Measurements from ENCODE around the gene SKOR1.
A peak's percentile ranks its signal among the peaks of the same experiment; 100 is the strongest.

SKOR1 gene

DNA sequence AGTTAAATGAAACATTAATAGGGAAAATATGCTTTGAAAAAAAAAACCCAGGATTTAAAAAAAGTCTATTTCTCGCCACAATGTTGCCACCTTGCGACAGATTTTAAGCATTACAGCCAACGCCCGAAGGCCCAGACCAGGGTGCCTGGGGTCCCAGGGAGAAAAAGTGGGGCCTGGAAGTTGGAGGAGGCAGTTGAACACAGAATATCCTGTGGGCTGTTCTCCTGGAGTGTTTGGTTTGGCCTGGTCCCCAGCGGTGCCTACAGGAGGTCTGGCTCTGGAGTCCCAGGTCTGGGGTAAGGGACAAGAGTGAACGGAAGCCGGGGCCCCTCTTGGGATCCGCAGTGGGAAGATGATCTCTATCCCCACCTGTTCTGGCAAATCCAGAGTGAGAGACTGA is 11.2 kb downstream of the SKOR1 start:
- peaks cover 41 to 44% of the 10 kb centered on the region in 2 donors for H3K4me1 ChIP-seq (ENCODE audit: control insufficient read depth in 1 of 2, insufficient read depth in 2 of 2, low read length in 2 of 2)
- H3K27ac ChIP-seq (ENCODE audit: low read depth, low read length), result no peak overlapping the region
- H3K36me3 ChIP-seq (ENCODE audit: control insufficient read depth in 1 of 2, insufficient read depth in 2 of 2, low read length in 2 of 2), result no peaks in the 10 kb centered on the region
- H3K9me3 ChIP-seq (ENCODE audit: control insufficient read depth in 1 of 2, low read length in 2 of 2), result no peaks in the 10 kb centered on the region
- peaks cover 33 to 50% of the 10 kb centered on the region in 2 donors for H3K27me3 ChIP-seq (ENCODE audit: control insufficient read depth in 1 of 2, insufficient read depth in 2 of 2, low read length in 2 of 2)
- no peak overlapping the region for H3K9ac ChIP-seq (ENCODE audit: low read depth in 1 of 2, low read length in 2 of 2)
- H3K4me3 ChIP-seq (ENCODE audit: low read depth in 1 of 2, low read length in 2 of 2), result peak overlapping the region; percentile 57 to 70

DNA sequence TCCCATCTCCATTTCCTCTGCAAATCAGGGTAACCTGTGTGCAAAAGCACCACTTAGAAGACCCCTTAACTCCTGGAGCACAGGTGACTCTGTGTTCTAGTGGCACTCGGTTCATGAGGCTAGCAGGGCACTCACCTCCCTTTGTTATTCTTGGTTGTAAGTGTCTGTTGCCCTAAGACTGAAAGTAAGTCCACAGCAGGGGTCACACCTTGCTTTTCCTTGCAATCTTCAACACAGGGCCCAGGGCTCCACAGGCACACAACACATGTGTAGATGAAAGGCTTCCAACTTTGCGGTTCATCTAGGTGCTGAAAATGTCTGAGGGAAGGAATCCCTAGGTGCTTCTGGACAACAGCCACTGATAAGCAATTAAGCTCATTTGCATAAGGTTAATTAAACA is 11.6 kb downstream of the SKOR1 start:
- no peaks in the 10 kb centered on the region for H3K9me3 ChIP-seq (ENCODE audit: control insufficient read depth in 1 of 2, low read length in 2 of 2)
- H3K27ac ChIP-seq (ENCODE audit: low read depth, low read length), result no peak overlapping the region
- H3K4me1 ChIP-seq (ENCODE audit: control insufficient read depth in 1 of 2, insufficient read depth in 2 of 2, low read length in 2 of 2), result peaks cover 43 to 46% of the 10 kb centered on the region in 2 donors
- H3K36me3 ChIP-seq (ENCODE audit: control insufficient read depth in 1 of 2, insufficient read depth in 2 of 2, low read length in 2 of 2), result no peaks in the 10 kb centered on the region
- no peak overlapping the region for H3K4me3 ChIP-seq (ENCODE audit: low read depth in 1 of 2, low read length in 2 of 2)
- no peak overlapping the region for H3K9ac ChIP-seq (ENCODE audit: low read depth in 1 of 2, low read length in 2 of 2)
- peaks cover 30 to 46% of the 10 kb centered on the region in 2 donors for H3K27me3 ChIP-seq (ENCODE audit: control insufficient read depth in 1 of 2, insufficient read depth in 2 of 2, low read length in 2 of 2)

- H3K4me3 ChIP-seq (ENCODE audit: low read depth in 1 of 2, low read length in 2 of 2), result peak overlapping the region; percentile 93 to 97
- H3K27ac ChIP-seq (ENCODE audit: low read depth, low read length), result no peak overlapping the region
- peaks cover 31 to 32% of the 10 kb centered on the region in 2 donors for H3K4me1 ChIP-seq (ENCODE audit: control insufficient read depth in 1 of 2, insufficient read depth in 2 of 2, low read length in 2 of 2)
- H3K27me3 ChIP-seq (ENCODE audit: control insufficient read depth in 1 of 2, insufficient read depth in 2 of 2, low read length in 2 of 2), result peaks cover 16 to 27% of the 10 kb centered on the region in 2 donors
- H3K9me3 ChIP-seq (ENCODE audit: control insufficient read depth in 1 of 2, low read length in 2 of 2), result no peaks in the 10 kb centered on the region
- H3K9ac ChIP-seq (ENCODE audit: low read depth in 1 of 2, low read length in 2 of 2), result peak overlapping the region in 1 of 2 donors; percentile 49
- H3K36me3 ChIP-seq (ENCODE audit: control insufficient read depth in 1 of 2, insufficient read depth in 2 of 2, low read length in 2 of 2), result no peaks in the 10 kb centered on the region
Observed at GRCh38 chr15:67838789-67839332, 13.6 kb downstream of the SKOR1 start.

DNA sequence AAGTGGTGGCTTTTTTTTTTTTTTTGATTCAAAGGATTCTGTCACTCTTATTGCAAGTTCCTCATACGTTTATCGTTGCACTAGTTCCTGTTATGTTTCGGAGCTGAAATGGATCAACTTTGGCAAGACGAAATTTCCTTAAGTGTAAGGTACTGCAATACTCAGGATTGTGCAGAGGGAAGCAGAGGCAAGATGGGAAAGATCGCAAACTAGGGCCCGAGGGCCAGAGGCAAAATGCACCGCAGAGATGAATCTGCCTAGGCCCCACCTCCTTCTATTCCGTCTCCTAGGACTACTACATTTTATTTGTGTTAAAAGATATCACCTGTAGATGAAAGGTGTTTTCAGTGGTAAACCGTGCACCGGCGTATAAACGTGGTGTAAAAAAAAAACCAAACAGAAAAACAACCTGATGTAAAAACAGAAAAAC is 14.2 kb downstream of the SKOR1 start:
- peak overlapping the region; percentile 93 to 99 for H3K9ac ChIP-seq (ENCODE audit: low read depth in 1 of 2, low read length in 2 of 2)
- peak overlapping the region; percentile 97 for H3K27ac ChIP-seq (ENCODE audit: low read depth, low read length)
- peaks cover 16 to 22% of the 10 kb centered on the region in 2 donors for H3K27me3 ChIP-seq (ENCODE audit: control insufficient read depth in 1 of 2, insufficient read depth in 2 of 2, low read length in 2 of 2)
- H3K9me3 ChIP-seq (ENCODE audit: control insufficient read depth in 1 of 2, low read length in 2 of 2), result no peaks in the 10 kb centered on the region
- H3K4me1 ChIP-seq (ENCODE audit: control insufficient read depth in 1 of 2, insufficient read depth in 2 of 2, low read length in 2 of 2), result peaks cover 26 to 31% of the 10 kb centered on the region in 2 donors
- H3K36me3 ChIP-seq (ENCODE audit: control insufficient read depth in 1 of 2, insufficient read depth in 2 of 2, low read length in 2 of 2), result no peaks in the 10 kb centered on the region
- H3K4me3 ChIP-seq (ENCODE audit: low read depth in 1 of 2, low read length in 2 of 2), result peak overlapping the region; percentile 93 to 97

- H3K4me1 ChIP-seq (ENCODE audit: control insufficient read depth in 1 of 2, insufficient read depth in 2 of 2, low read length in 2 of 2), result peaks cover 25 to 26% of the 10 kb centered on the region in 2 donors
Observed at GRCh38 chr15:67839929-67840748, 14.8 kb downstream of the SKOR1 start, which contains the start of gene RNU6-1. RNU6-1 (minus strand) TSS chr15:67840045.

DNA sequence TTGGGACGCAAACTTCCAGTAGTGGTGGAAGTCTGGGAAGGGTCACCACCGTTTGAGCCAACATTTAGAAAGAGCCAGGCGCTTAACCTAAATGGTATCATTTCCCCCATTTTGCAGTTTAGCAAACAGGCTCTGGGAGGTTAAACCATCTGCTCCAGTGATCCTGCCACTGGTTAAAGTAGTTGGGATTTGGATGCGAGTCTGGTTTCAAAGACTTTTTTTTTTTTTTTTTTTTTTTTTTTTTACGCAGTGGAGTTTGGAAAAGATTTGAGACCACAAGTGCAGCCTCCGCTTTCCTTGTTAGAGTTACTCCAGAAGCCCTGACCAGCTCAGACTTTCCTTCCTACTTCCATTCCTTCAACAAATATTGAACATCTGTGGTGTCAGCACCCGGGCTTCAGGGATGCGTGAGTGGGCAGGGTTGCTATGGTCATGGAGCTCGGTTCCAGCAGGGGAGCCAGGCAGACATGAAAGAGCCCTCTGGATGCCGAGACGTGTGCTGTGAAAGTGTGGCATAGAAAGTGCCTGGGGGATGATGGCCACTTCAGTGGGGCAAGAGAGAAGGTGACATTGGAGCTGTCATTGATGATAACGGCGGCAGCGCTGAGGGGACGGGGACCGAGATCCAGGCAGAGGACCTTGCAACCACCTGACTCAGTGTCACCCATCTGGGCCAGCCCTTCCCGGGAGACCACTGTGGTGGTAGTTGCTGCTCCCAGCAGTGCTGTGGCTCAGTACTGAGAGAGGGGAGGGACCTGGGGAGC is 15.6 kb downstream of the SKOR1 start:
- Histone ChIP-seq H3K9ac (ENCODE audit: low read depth in 1 of 2, low read length in 2 of 2) (peak overlapping the region; percentile 93 to 99), H3K27me3 (ENCODE audit: control insufficient read depth in 1 of 2, insufficient read depth in 2 of 2, low read length in 2 of 2) (peaks cover 2 to 8% of the 10 kb centered on the region in 2 donors), H3K9me3 (ENCODE audit: control insufficient read depth in 1 of 2, low read length in 2 of 2) (no peaks in the 10 kb centered on the region), H3K36me3 (ENCODE audit: control insufficient read depth in 1 of 2, insufficient read depth in 2 of 2, low read length in 2 of 2) (no peaks in the 10 kb centered on the region), H3K27ac (ENCODE audit: low read depth, low read length) (peak overlapping the region; percentile 97), H3K4me1 (ENCODE audit: control insufficient read depth in 1 of 2, insufficient read depth in 2 of 2, low read length in 2 of 2) (peaks cover 17 to 22% of the 10 kb centered on the region in 2 donors), H3K4me3 (ENCODE audit: low read depth in 1 of 2, low read length in 2 of 2) (peak overlapping the region; percentile 93 to 97)

More at GRCh38 chr15:67839929-67840748, 14.8 kb downstream of the SKOR1 start, which contains the start of gene RNU6-1:
- Histone ChIP-seq H3K27ac (ENCODE audit: low read depth, low read length) (peak within 1 kb of the TSS; percentile 97), H3K4me3 (ENCODE audit: low read depth in 1 of 2, low read length in 2 of 2) (peak within 1 kb of the TSS; percentile 93 to 97), H3K36me3 (ENCODE audit: control insufficient read depth in 1 of 2, insufficient read depth in 2 of 2, low read length in 2 of 2) (no peaks in the 10 kb centered on the region), H3K9ac (ENCODE audit: low read depth in 1 of 2, low read length in 2 of 2) (peak within 1 kb of the TSS; percentile 93 to 99), H3K9me3 (ENCODE audit: control insufficient read depth in 1 of 2, low read length in 2 of 2) (no peaks in the 10 kb centered on the region), H3K27me3 (ENCODE audit: control insufficient read depth in 1 of 2, insufficient read depth in 2 of 2, low read length in 2 of 2) (peaks cover 9 to 16% of the 10 kb centered on the region in 2 donors)

DNA sequence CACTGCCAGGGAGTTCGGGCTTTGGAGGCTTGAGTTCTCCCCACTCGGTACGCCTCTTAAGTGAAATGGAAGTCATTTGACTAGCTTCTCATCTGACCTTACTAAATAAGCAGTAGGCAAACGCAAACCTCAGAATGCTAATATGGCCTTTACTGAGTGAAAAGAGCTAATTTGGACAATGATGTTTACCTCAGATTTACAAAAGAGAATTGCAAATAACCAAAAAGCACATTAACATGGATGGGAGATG is 16.1 kb downstream of the SKOR1 start:
- peaks cover 0 to 4% of the 10 kb centered on the region in 2 donors for H3K27me3 ChIP-seq (ENCODE audit: control insufficient read depth in 1 of 2, insufficient read depth in 2 of 2, low read length in 2 of 2)
- H3K4me3 ChIP-seq (ENCODE audit: low read depth in 1 of 2, low read length in 2 of 2), result peak overlapping the region; percentile 93 to 97
- H3K36me3 ChIP-seq (ENCODE audit: control insufficient read depth in 1 of 2, insufficient read depth in 2 of 2, low read length in 2 of 2), result no peaks in the 10 kb centered on the region
- peak overlapping the region; percentile 93 to 99 for H3K9ac ChIP-seq (ENCODE audit: low read depth in 1 of 2, low read length in 2 of 2)
- no peaks in the 10 kb centered on the region for H3K9me3 ChIP-seq (ENCODE audit: control insufficient read depth in 1 of 2, low read length in 2 of 2)
- H3K27ac ChIP-seq (ENCODE audit: low read depth, low read length), result no peak overlapping the region
- H3K4me1 ChIP-seq (ENCODE audit: control insufficient read depth in 1 of 2, insufficient read depth in 2 of 2, low read length in 2 of 2), result peaks cover 14 to 18% of the 10 kb centered on the region in 2 donors

- no peaks in the 10 kb centered on the region for H3K36me3 ChIP-seq (ENCODE audit: control insufficient read depth in 1 of 2, insufficient read depth in 2 of 2, low read length in 2 of 2)
- H3K4me1 ChIP-seq (ENCODE audit: control insufficient read depth in 1 of 2, insufficient read depth in 2 of 2, low read length in 2 of 2), result peaks cover 14 to 18% of the 10 kb centered on the region in 2 donors
- no peaks in the 10 kb centered on the region for H3K9me3 ChIP-seq (ENCODE audit: control insufficient read depth in 1 of 2, low read length in 2 of 2)
- no peaks in the 10 kb centered on the region for H3K27me3 ChIP-seq (ENCODE audit: control insufficient read depth in 1 of 2, insufficient read depth in 2 of 2, low read length in 2 of 2)
- no peak overlapping the region for H3K27ac ChIP-seq (ENCODE audit: low read depth, low read length)
- no peak overlapping the region for H3K9ac ChIP-seq (ENCODE audit: low read depth in 1 of 2, low read length in 2 of 2)
- no peak overlapping the region for H3K4me3 ChIP-seq (ENCODE audit: low read depth in 1 of 2, low read length in 2 of 2)
Observed at GRCh38 chr15:67843092-67843501, 17.8 kb downstream of the SKOR1 start.

DNA sequence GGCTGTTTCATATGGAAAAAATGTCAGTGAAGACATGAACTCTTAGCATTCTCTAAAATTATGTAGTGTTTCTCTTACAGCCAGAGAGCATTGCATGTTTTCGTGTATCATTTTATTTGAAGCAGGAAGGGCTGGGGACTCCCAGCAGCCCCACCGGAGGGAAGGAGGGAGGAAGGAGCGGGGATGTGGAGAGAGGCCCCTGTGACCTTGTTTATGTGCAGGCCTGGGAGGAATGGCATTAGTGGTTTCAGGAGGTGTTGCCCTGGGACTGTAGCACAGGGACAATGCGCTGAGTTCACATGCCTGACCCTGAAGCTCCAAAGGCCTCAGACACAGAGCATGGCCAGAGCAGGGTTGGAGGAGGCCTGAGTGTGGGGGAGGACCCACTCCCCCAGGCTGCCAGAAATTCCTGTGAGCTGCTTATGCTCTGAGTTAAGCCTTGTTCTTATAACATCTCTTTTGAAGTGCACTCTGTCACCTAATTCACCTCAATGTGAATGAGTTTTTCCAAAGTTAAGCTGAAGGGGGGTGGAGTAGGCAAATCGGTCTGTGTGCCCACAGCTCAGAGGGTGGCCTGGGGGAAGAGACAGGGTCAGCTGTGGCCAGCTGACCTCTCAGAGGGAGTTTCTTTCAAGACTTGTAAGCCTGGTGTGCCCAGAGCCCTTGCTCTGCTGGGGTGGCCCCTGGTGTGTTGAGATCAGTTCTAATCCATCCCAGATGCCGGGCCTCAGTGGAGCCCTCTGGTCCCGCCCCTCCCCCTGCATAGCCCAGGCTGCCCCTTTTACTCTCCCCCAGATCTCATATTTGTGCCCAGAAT is 18.5 kb downstream of the SKOR1 start:
- no peak overlapping the region for H3K4me3 ChIP-seq (ENCODE audit: low read depth in 1 of 2, low read length in 2 of 2)
- no peak overlapping the region for H3K27ac ChIP-seq (ENCODE audit: low read depth, low read length)
- H3K27me3 ChIP-seq (ENCODE audit: control insufficient read depth in 1 of 2, insufficient read depth in 2 of 2, low read length in 2 of 2), result no peaks in the 10 kb centered on the region
- peaks cover 13 to 14% of the 10 kb centered on the region in 2 donors for H3K4me1 ChIP-seq (ENCODE audit: control insufficient read depth in 1 of 2, insufficient read depth in 2 of 2, low read length in 2 of 2)
- H3K9ac ChIP-seq (ENCODE audit: low read depth in 1 of 2, low read length in 2 of 2), result no peak overlapping the region
- no peaks in the 10 kb centered on the region for H3K36me3 ChIP-seq (ENCODE audit: control insufficient read depth in 1 of 2, insufficient read depth in 2 of 2, low read length in 2 of 2)
- H3K9me3 ChIP-seq (ENCODE audit: control insufficient read depth in 1 of 2, low read length in 2 of 2), result no peaks in the 10 kb centered on the region
